GM12891 (cell line): ENCODE measurements around the gene GORASP1.

Experiments
- POLR2A ChIP-seq: IDR thresholded peaks from 2 replicates; pipeline ENCODE4 v1.6.1; 2011; ENCODE audit warnings: low read depth, low read length, control low read depth
- POLR2AphosphoS5 ChIP-seq: IDR thresholded peaks from 2 replicates; pipeline ENCODE4 v1.6.1; 2011; ENCODE audit warnings: low read depth, low read length, control low read depth
- POU2F2 ChIP-seq: IDR thresholded peaks from 2 replicates; pipeline ENCODE4 v1.6.1; 2011; ENCODE audit warnings: low read depth, mild to moderate bottlenecking, control low read depth, low read length, moderate library complexity
- TAF1 ChIP-seq: IDR thresholded peaks from 2 replicates; pipeline ENCODE4 v1.6.1; 2011; ENCODE audit warnings: low read depth, low read length, control low read depth

DNA sequence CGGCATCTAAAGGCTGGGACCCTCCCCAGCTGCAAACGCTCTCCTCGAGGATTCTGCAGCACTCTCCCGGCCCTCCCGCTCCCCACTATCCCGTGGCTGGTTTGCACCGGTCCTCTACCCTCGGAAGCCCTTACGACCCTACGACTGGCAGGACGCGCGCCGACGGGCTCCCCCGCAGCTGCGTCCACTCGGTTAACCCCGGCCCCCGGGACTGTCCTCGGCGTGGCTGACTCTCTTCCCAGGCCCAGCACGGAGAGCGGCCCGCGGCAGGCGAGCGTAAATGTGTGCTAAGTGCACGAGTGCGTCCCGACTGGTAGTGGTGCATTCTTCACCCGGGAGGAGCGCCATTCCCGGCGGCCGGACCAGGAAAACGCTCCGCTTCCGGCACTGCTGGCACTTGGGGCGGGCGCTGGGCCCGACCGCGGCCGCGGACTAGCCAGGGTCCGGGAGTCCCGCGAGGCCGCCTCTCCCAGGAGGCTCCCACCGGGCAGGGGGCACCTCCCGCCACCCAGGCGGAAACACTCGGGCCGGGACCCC is 508 bp downstream of the GORASP1 start:
- TF ChIP-seq POLR2AphosphoS5 (no peak), TAF1 (no peak), POLR2A (no peak), POU2F2 (no peak)
